Esophagus muscularis mucosa (tissue), 3 donors: ENCODE measurements around the gene MUC15.

ENCODE experiments used
- CTCF ChIP-seq, 3 experiments: fragments of 200-600 bp in 2 of 3; fragments of 450-650 bp in 1 of 3; sonication (generic) in 2 of 3; IDR thresholded peaks; one replicate each; pipeline ENCODE4 v1.5.1; 2017 to 2019; ENCODE audit warnings: antibody characterized with exemption in 3 of 3, mild to moderate bottlenecking in 2 of 3, moderate library complexity in 1 of 3
- POLR2A ChIP-seq: fragments of 450-650 bp; IDR thresholded peaks from one replicate; pipeline ENCODE4 v1.6.1; 2017; ENCODE audit warnings: antibody characterized with exemption, moderate library complexity, mild to moderate bottlenecking, low read depth
- POLR2AphosphoS5 ChIP-seq, 2 donors: sonication (generic); formaldehyde crosslinking; IDR thresholded peaks; one replicate each; pipeline ENCODE4 v1.6.1; 2017; ENCODE audit warnings: antibody characterized with exemption in 2 of 2

- no peak for TF ChIP-seq POLR2A
- no peak for TF ChIP-seq CTCF (IDR thresholded peaks at IDR 0.05)
- no peak for TF ChIP-seq POLR2AphosphoS5 (IDR thresholded peaks at IDR 0.05)
These were observed 35.9 kb upstream of the MUC15 start for GRCh38 chr11:26607725-26608506.
